Kidney tubule cell (primary cell): ENCODE data around the gene TMEM95.

Source experiments
- DNase-seq: peaks from one replicate; pipeline ENCODE4 v3.0.0-alpha.2; 2018; ENCODE audit warnings: low spot score

TMEM95 gene

DNA sequence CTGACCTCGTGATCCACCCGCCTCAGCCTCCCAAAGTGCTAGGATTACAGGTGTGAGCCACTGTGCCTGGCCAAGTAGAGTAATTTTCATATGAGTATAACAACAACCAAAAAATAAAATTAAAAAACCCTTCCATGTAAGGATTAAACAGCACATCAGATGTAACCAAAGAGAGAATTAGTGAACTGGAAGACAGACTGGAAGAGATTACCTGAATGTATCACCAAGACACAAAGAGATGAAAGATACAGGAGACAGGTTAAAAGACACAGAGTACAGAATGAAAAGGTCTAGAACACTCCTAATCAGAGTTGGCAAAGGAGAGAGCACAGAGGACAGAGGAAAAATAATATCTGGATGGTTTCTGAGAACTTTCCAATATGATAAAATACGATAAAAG lies 24.2 kb downstream of the TMEM95 start:
- no peak for DNase-seq

DNA sequence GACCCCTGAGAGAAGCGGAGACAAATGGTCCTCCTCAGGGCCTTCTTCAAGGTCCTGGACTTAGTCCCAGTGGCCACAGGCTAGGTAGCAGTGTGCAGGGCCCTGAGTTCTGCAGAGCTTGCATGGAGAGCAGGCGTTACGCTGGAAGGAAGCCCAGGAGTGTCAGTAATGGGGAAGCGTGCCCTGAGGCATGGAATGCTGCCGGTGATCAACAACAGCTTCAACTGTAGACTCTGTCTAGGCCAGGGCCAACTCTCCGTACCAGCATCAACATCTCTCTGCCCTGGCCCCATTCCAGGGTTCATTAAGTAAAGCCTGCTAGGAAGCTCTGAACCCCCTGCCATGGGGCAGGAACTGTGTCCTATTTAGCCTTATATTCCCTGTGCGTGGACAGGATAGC lies 25.4 kb downstream of the TMEM95 start:
- DNase-seq: peak; percentile 29

DNA sequence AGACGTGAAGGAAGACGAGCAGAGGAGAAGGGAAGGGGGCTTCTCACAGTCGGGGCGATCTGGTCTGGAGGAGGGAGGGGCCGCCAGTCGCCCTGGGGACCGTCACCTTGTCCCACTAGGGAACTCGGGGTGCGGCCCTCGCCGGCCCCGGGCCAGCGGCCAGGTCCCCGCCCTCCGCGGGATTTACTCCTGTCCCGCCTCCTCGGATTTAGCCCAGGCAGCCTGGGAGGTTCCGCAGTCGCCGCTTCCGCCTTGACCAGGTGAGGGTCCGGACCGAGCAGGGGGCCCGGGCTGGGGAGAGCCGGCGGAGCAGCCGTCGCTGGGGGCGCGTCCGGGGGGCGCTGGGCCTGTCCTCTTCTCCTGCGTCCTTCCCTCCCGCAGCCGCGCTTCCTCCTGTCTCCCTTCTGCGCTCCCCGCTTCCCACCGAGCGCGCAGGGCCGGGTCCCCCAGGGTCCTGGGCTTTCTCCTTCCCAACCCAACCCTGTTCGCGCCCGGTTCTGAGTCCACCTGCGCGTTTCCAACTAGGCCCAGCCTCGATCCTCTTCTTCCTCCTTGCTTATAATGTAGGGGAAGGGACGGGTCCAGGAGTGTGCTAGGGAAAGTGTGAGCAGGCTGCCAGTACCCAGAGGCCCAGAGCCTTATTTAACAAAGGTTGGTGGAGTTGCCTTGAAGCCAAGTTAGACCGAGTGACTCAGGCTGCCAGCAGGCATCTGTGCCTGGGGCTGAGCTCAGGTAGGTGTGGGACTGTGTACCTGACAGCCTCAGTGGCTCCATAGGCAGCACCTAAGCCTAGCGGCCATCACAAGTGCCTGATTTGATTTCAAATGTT lies 26.1 kb downstream of the TMEM95 start, which contains the start of gene TNK1:
Gene TNK1, plus strand, starts transcription at position 235 of the 829 bp plus-strand sequence. CDS start 1,838 bp downstream, outside the sequence.
- DNase-seq: peak; percentile 72

DNA sequence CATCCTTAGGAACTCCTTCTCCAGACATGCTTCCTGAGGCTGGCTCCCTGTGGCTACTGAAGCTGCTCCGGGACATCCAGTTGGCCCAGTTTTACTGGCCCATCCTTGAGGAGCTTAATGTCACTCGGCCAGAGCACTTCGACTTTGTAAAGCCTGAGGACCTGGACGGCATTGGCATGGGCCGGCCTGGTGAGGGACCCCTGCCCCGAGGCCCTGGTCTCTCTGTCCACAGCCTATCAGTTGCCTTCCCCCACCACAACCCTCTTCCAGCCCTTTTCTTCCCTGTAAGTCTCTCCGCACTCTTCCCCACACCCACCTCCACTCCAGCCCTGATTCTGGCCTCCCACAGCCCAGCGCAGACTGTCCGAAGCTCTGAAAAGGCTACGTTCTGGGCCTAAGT lies 27.9 kb downstream of the TMEM95 start:
- no peak for DNase-seq

DNA sequence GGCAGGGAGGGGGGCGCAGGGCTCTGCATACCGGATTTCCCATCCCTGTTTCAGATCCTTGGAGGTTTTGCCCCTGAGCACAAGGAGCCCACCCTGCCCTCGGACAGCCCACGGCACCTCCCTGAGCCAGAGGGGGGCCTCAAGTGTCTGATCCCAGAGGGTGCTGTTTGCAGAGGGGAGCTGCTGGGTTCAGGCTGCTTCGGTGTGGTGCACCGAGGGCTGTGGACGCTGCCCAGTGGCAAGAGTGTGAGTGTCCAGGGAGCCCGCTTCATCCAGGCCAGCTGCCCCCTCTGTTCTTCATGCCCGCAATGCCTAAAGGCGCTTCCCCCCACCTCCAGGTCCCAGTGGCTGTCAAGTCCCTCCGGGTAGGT lies 28.4 kb downstream of the TMEM95 start:
- no peak for DNase-seq

DNA sequence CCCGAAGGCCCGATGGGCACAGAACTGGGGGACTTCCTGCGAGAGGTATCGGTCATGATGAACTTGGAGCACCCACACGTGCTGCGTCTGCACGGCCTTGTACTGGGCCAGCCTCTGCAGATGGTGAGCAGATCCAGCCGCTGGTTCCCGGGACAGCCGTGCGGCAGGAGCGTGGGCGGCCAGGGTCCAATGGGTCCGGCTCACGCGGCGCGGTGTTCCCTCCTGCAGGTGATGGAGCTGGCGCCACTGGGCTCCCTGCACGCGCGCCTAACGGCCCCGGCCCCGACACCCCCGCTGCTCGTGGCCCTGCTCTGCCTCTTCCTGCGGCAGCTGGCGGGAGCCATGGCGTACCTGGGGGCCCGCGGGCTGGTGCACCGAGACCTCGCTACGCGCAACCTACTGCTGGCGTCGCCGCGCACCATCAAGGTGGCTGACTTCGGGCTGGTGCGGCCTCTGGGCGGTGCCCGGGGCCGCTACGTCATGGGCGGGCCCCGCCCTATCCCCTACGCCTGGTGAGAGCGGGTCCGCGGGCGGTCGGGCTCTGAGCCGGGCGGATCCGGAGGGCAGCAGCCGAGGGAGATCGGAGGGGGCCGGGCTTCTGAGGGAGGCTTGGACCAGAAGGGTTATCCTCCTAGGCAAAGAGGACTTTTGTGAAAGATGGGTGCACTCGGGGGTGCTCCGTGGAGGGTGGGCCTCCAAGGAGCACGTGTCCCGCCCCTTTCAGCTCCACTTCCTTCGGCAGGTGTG lies 29.0 kb downstream of the TMEM95 start:
- no peak for DNase-seq

DNA sequence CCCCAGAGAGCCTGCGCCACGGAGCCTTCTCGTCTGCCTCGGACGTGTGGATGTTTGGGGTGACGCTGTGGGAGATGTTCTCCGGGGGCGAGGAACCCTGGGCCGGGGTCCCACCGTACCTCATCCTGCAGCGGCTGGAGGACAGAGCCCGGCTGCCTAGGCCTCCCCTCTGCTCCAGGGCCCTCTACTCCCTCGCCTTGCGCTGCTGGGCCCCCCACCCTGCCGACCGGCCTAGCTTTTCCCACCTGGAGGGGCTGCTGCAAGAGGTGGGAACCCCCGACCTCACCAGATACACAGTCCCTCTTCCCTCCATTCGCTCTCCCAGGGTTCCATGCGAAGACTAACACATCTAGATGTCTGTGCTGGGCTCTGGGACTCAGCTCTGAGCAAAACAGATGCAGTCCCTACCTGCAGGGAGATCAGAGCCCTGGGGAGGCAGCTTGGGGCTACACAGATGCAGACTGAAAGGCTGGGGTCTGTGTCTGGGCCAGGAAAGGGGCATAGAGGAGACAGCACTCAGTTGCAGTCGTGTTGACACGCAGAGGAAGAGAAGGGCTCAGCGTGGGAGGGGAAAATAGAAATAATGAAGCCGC lies 29.6 kb downstream of the TMEM95 start:
- no peak for DNase-seq

DNA sequence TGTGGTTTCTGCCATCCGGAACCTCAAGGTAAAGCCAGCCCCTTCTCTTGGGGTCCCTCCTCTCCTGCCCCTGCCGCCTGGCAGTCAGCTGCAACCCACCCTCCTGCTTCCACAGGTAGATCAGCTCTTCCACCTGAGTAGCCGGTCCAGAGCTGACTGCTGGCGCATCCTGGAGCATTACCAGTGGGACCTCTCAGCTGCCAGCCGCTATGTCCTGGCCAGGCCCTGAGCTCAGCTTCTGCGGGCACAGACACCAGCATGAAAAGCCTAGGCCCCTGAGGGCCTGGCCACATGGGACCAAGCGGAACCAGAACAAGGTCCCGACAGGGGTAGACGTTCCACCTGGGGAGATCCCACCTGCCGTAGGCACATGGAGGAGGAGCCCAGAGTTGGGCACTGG lies 33.9 kb downstream of the TMEM95 start:
- no peak for DNase-seq

DNA sequence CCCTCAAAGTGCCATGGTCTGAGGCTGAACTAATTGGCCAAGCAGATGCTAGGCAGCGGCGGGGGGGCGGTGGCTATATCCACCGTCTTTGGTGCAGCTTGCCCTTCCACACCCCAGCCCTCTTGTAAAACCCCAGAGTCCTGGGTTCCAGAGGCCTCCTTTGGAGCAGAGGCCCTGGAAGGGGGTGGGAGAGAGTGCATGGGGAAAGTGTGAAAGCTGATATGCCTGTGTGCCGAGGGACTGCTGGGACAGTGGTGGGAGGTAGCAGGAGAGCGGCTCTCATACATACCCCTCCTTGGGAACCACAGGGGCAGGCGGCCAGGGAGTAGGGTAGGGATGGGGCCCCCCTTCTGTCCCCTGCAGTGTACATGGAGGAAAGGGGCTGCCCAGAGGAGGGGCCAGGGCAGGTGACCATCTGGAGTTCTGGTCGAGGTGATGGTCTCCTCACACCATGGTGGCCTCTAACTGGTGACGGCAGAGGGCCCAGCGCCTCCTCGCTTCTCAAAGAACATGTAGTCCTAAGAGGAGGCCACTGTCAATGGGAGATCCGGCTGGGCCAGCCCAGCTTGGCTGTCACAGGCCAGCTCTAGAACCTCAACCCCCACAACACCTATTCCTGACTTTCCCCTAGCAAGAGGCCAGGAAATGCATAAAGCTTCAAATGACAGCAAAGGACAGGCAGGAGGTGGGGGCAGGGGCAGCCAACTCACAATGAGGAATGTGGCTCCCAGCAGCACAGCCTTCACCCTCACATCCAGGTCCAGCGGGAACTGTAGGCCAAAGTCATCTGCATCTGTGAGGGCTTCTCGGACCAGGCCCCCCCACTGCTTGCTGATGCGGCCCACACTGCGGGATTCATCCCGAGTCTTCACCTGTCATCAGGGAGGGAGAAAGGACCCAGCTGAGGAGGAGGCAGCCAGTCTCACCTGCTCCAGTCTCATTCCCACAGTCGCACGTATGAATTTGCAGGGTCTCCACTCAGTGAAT lies 35.3 kb downstream of the TMEM95 start:
- no peak for DNase-seq

DNA sequence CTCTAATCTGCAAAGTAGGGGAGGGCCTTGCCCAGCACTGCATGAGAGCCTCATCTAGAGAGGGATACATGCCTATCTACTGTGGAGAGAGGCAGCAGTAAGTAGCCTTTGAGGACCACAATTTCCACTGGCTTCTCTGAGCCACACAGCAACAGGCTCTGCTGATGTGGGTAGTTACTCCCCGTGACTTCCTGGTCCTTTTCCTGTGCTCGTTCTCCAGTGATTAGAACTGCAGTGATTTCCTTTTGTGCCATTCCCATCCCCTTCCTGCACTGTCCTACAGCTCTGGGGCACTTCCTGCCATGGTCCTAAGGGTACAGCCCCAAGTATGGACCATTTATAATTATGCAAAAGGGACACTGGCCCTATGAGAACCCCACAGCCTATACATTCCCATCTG lies 36.4 kb downstream of the TMEM95 start:
- DNase-seq: no peak

DNA sequence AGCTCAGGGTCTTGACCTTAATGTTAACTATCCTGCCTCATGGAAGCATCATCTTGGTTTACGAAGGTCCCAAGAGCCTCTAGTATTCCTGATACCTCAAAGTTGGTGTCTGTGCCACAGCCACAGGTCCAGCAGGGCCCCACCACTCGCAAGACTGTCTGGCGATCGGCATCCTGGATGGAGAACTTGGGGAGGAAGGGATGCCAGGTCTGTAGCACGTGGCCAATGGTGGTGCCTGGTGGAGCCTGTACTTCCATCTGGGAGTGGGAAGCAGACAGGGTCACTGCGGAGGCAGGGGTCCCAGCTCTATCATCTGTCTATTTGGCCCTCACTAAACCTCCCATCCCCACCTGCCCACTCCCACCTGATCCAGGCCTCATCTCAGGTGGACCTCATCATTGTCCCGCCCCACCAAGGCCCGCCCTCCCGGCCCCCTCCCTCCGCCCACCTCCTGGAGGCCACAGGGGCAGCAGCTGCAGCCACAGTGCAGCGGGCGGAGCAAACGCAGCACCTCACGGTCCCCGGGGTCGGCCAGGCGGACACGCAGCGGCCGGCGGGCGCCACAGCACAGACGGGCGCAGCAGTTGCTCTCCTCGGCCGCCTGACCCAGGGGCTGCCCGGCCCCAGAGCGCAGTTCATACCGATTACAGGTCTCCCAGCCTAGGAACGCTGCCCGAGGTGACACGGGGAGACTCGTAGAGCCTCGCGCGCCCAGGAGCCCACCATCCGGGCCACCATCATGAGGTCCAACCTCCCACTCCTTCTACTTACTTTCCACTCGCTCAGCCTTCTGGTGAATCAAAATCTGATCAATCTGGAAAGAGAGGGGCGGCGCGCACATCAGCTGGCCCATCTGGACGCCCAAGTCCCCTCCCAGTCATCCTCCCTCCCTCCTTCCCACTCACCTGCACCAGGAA lies 38.0 kb downstream of the TMEM95 start:
- no peak for DNase-seq

DNA sequence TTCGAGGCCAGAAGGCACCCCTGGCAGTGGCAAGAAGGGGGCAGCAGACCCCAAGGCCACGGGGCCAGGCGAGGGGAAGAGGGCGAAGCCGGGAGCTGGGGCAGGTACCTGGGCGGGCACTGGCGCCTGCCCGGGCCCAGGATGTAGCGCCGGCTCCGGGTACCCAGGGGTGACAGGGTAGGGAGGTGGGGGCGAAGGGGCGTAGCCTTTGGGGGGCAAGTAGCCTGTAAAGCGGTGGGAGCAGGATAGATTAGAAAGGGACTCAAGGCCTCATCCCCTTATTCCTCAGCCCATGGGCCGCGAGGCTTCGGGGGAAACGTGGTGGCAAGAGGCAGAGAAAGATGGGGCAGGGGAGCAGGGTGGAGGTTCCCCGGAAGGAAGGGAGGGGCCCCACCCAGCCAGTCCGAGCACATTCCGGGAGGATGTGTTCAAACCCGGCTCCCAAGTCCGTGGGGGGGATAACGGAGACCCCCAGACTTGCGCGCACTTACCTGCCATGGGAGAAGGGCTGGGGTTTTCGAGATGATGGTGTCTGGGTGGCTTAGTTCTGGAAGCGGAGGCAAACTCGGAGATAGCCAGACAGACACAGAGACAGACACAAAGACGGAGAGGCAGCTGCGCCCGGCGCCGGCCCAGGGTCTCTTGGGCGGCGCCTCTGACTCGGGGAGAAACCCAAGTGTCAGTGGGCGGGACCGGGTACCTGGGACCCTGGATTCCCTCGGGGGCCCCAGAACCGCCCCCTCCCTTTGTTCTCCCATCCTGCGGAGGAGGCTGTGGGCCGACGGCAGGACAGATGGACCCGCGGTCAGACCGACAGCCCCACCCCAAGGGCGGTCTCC lies 38.9 kb downstream of the TMEM95 start:
- peak; percentile 29 for DNase-seq

DNA sequence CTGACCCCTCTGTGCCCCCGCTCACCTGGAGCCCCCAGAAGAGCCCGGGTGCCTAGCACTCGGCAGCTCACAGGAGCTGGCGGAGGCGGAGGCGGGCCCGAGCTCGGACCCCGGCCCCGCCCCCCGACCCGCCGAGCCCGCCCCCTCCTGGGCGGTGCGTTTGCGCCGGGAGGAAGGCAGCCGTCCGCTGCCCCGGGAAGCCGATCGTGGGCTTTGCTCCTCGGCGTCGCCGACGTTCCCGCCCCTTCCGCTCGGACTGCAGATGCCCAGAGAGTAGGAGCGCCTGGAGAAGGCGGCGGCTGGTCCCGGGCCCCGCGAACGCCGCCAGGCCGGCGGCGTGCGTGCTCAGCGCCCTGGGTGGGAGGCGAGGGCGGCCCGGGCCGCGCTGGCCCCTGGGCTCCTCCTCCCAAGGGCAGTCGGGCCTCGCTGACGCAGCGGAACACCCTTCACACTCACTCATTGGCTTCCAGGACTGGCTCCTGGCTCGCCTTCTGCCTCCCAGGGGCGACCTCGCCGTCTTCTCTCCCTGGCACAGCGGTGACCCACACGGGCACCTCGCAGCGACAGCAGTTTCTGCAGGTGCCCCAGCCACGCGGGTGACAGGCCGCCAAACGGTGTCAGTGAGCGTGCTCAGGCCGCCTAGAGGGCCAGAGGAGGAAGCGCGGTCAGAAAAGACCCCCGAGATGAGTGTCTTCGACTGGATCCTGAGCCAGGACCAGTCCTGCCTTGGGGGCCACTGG lies 39.7 kb downstream of the TMEM95 start, which contains the start of gene PLSCR3:
Gene PLSCR3, minus strand, starts transcription at position 74 of the 740 bp plus-strand sequence. CDS start 415 bp downstream, outside the sequence.
- peak; percentile 94 for DNase-seq

DNA sequence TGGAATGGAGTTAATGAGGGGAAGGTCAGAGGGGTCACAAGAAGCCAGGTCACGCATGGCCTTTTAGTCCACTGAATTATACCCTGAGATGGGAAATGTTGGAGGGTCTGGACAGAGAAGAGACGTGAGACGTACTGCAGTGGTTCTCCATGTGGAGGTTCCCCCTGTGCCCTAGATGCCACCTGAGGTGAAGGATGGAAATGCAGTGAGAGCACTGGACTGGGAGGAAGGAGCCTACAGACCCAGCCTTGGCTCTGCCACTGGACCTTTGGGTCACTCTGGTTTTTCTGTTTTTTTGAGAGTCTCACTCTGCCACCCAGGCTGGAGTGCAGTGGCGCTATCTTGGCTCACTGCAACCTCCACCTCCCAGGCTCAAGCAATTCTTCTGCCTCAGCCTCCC lies 41.2 kb downstream of the TMEM95 start:
- no peak for DNase-seq

DNA sequence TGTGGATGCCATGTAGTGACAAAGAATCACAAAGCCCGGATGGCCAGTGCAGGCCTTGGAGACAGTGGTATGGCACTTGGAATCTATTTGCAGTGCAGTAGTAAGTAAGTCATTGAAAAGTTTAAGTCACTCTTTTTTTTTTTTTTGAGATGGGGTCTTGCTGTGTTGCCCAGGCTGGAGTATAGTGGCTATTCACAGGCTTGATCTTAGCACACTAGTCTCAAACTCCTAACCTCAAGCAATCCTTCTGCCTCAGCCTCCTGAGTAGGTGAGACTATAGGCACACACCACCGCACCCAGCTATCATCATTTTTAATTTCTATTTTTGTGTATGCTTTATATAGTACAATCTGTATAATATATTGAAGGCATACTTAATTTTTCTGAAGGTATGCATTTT lies 43.7 kb downstream of the TMEM95 start:
- no peak for DNase-seq

DNA sequence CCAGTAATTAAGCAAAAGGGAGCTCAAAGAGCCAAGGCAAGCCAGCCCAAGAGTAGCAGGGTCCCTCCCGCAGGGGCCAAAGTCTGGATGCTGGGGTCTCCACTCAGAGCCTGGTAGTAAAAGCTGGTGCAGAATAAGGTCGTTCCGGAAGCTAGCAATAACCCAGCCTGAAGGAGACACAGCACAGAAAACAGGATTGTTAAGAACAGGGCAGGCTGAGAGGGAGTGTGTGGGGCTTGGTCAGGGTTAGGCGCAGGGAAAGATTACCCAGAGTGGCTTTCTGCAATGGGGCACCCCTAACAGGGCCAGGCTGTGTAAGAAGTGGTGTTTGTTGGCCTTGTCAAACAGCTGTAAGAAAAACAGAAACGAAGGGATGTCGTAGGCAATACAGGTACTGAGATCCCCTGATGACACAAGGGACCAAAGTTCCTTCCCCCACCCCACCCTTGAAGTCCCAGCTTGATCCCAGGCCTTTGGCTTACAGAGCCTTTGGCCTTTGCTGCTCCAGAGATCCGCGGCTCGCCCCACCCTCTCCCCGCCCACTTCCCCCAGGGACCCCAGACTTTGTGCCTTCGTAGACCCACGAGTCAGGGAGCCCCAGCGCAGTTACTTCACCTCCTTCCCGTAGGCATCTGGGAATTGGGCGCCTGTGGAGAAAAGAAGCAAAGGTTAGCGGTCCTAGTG lies 48.2 kb downstream of the TMEM95 start:
- peak; percentile 23 for DNase-seq

DNA sequence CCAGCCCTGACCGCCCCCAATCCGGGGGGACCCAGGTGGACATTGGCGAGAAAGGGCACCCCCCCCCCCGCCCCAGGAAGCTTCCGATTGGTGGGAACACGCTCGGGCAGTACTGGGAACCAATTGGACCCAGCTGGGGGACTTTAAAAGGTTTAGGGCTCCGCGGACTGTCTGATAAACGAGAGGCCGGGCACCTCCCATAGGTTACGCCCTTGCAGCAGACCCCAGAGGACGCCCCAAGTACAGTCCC lies 48.7 kb downstream of the TMEM95 start:
- DNase-seq: no peak

DNA sequence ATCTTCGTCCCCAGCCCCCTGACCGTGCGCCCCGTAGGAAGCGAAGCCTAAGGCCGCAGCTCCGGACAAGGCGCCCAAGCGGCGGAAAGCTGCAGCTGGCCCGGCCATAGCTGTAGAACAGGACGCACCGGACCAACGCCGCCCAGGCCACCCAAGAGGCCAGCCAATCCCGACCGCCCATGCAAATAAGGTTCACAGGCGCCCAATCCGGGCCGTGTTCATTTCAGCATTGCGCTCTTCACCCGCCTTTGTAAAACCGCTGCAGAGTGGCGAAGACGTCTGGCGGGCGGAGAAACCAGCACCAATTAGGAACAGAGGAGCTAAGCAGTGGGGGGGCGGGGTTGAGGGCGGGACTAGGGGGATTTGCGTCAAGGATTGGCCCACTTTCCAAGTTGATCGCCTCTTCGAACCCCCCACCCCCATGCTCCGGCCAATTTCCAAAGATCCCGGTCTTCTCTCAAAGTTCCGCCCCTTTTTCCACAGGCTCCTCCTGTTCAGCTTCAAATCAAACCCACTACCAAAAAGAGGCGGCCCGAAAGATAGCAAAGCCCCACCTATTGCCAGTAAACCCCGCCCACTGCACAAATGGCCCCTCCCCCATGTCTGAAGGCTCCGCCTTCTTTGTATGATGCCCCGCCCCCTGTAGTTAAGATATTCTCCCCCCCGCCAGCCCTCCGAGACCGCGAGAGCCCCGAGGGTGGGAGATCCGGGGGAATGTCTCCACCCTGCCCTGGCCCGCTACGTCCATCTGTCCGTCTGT lies 49.2 kb downstream of the TMEM95 start, which contains the start of gene TMEM256:
Gene TMEM256, minus strand, starts transcription at position 121 of the 760 bp plus-strand sequence. Its CDS starts 13 bp downstream, at position 108.
- peak; percentile 99 for DNase-seq
